ENCODE results near the gene SERTM2. TPM values are rescaled to one million over a fixed set of nuclear protein-coding genes. Genes with fewer than 3 reads are reported as not detected.

SERTM2 gene
- total and polyA plus RNA-seq, 2 donors (not counting 3 experiments of a cell fraction or from before 2014, with no cell fraction given) = not detected

- intact Hi-C loops (cut with micrococcal nuclease) = no loop called here
- POLR2A ChIA-PET = no interaction called here
- Histone ChIP-seq H3K27ac (ENCODE audit: insufficient read depth, low read depth, low read length) (no peak overlapping the region), H3K79me2 (ENCODE audit: control insufficient read depth, insufficient read depth, low read length) (no peaks in the 10 kb centered on the region), H3K27me3 (ENCODE audit: control insufficient read depth in 2 of 2, insufficient read depth in 2 of 2, low read length in 2 of 2) (no peaks in the 10 kb centered on the region), H4K20me1 (replicated peaks; ENCODE audit: control insufficient read depth, extremely low read depth, insufficient read depth, low read length) (no peaks in the 10 kb centered on the region), H3K36me3 (ENCODE audit: control insufficient read depth in 2 of 2, extremely low read depth in 1 of 2, insufficient read depth in 2 of 2, low read length in 2 of 2) (no peaks in the 10 kb centered on the region), H2AFZ (ENCODE audit: low read depth, low read length) (no peak overlapping the region), H3K4me3 (replicated peaks in 1 of 3; ENCODE audit: insufficient read depth in 1 of 3, low read depth in 1 of 3, low read length in 3 of 3) (no peak overlapping the region), H3K9ac (replicated peaks; ENCODE audit: extremely low read depth, insufficient read depth, low read length) (no peak overlapping the region), H3K4me1 (ENCODE audit: control insufficient read depth, extremely low read depth, insufficient read depth, low read length) (no peaks in the 10 kb centered on the region), H3K9me3 (replicated peaks; ENCODE audit: control insufficient read depth, insufficient read depth, low read length) (no peaks in the 10 kb centered on the region), H3K9me1 (replicated peaks; ENCODE audit: control insufficient read depth, extremely low read depth, insufficient read depth, low read length) (no peaks in the 10 kb centered on the region), H3K4me2 (ENCODE audit: insufficient read depth, low read length) (no peak overlapping the region)
- no peak for DNase-seq (ENCODE audit: low read depth, low spot score)
- CTCF ChIA-PET = no interaction called here
- BruUV-seq (replicated peaks) = no TSS peak
- dilution Hi-C loops (cut with MboI; ENCODE audit: extremely low pct_ligation_motif_present, low sequenced_read_pairs) = no loop called here
- FAIRE-seq = no peak
- no peak for TF ChIP-seq MYC (IDR thresholded peaks at IDR 0.05; ENCODE audit: low read depth, low read length)
- TF ChIP-seq EZH2 (IDR thresholded peaks at IDR 0.05; ENCODE audit: borderline replicate concordance, low read depth, low read length, severe bottlenecking) = no peak
- TF ChIP-seq GATA2 (IDR thresholded peaks at IDR 0.05; ENCODE audit: insufficient read depth, insufficient read length, low read depth, low read length) = no peak
- TF ChIP-seq MAX (IDR thresholded peaks at IDR 0.05; ENCODE audit: insufficient read depth, insufficient read length) = no peak
- no peak for TF ChIP-seq FOS (IDR thresholded peaks at IDR 0.05; ENCODE audit: borderline replicate concordance, insufficient read depth, low read length)
- TF ChIP-seq POLR2A (IDR thresholded peaks at IDR 0.05; ENCODE audit: low read depth, low read length) = no peak
- TF ChIP-seq POLR2AphosphoS5 (IDR thresholded peaks at IDR 0.05; ENCODE audit: insufficient read depth, low read depth, low read length) = no peak
- no peak for TF ChIP-seq JUN (IDR thresholded peaks at IDR 0.05; ENCODE audit: borderline replicate concordance, insufficient read depth, insufficient read length, low read depth)
- TF ChIP-seq CTCF (IDR thresholded peaks at IDR 0.05; ENCODE audit: extremely low read depth in 1 of 2, insufficient read depth in 1 of 2, low read depth in 1 of 2, low read length in 2 of 2) = no peak
These were observed 45.8 kb upstream of the SERTM2 start for GRCh38 chrX:111465669-111466068.
